Testis (tissue), 2 donors: ENCODE data around the gene PRKG1.

ENCODE experiments used
- CTCF ChIP-seq, 3 experiments: fragments of 450-650 bp in 2 of 3; fragments of 200-600 bp in 1 of 3; sonication (generic) in 1 of 3; IDR thresholded peaks; one replicate each; pipeline ENCODE4 v1.5.1; 2016 to 2019; ENCODE audit warnings: antibody characterized with exemption in 3 of 3, mild to moderate bottlenecking in 2 of 3, moderate library complexity in 1 of 3
- POLR2A ChIP-seq: fragments of 450-650 bp; IDR thresholded peaks from one replicate; pipeline ENCODE4 v1.6.1; 2017; ENCODE audit warnings: antibody characterized with exemption, mild to moderate bottlenecking, moderate library complexity

DNA sequence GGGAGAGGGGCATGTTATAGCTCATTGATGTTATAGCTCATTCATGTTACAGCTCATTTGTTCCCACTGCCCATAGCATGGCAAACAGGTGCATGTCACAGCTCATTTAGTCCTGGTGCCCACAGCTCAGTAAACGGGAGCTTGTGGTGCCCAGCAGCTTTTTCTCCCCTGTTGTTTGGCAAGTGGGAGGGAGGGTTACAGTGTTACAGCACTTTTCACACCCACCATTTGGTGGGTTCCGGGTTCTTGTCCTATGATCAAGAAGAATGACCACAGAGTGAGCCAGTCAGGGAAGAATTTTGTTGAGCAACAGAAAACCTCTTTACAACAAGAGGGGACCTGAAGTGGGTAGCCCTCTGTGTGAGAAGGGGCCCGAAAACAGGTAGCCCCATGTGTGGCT lies 787.9 kb downstream of the PRKG1 start:
- TF ChIP-seq POLR2A (no peak), CTCF (IDR thresholded peaks at IDR 0.05) (no peak)
